Left renal pelvis (tissue), 4 donors: ENCODE results near the gene IPO8. TPM values are rescaled to one million over a fixed set of nuclear protein-coding genes. Genes with fewer than 3 reads are reported as not detected.
A peak's percentile ranks its signal among the peaks of the same experiment; 100 is the strongest.

Source experiments
- DNase-seq, 4 donors: peaks; one replicate each; pipeline ENCODE4 v3.0.0-alpha.2; 2013; ENCODE audit warnings: low read depth in 4 of 4, low spot score in 3 of 4
- polyA plus RNA-seq, 4 donors: library from polyadenylated mRNA; unstranded; fragments of 120-200 nt; gene quantifications; one replicate each; pipeline ENCODE4 v1.2.1, GENCODE V29; 2013; ENCODE audit not compliant: insufficient read length in 4 of 4

The IPO8 gene
- 10 to 100 TPM; 36.4 to 62.7 (median 57.7) TPM for polyA plus RNA-seq

GRCh38 chr12:30695199-30696102 is at the start of gene IPO8:
Gene IPO8 (minus strand): TSS chr12:30695869. CDS start chr12:30695647, 222 bp downstream.
- peak; percentile 81 to 92 (median 86) for DNase-seq

DNA sequence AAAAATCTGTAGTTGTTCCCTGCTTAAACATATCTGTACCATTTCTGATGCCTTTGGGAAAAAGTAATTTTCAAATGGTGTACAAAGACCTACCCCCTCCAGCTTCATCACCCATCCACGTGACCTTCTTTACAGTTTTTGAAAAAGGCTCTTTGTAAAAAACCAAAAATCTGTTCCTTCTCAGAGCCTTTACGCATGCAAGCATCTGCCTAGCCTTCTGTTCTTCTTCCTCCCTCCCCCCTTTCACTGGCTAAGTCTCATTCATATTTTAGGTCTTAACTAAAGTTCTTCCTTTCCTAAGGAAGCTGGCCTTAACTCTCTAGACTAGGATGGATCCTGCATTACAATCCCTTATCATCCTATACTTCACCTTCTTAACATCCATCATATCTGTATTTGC is 48.7 kb upstream of the IPO8 start:
- no peak for DNase-seq

- DNase-seq = no peak
These were observed 44.6 kb upstream of the IPO8 start for GRCh38 chr12:30740274-30740673.

- DNase-seq = no peak
These were observed 43.4 kb upstream of the IPO8 start for GRCh38 chr12:30739020-30739419.

DNA sequence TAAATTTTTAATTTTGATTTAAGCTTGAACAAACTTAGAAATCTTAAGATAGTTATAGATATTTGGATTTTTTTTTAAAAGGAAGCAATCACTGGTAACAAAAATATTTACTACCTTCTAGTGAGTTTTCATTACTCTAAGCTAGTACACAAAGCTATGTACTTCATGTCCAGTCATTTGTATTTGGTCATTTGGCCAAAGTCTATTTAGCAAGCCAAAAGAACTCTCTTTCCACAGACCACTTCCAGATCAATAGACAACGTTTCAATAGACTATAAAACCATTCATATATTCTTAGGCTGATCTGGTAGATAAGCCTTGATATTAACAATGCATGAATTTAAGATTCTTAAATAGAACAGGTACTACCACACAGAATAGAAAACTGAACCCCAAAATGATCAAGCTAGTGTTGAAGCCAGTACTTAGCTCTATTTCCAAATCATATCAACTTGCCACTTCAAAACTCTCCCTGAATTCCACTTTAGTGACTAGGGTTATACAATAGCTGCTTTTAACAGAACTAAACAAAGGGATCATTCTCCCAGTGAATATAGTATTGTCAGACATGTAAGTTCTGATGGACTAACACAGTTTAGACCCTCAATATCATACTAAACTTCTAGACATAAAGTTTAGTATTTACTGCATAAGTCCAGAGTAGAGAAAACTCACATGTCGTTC is 37.4 kb upstream of the IPO8 start:
- DNase-seq = no peak

DNA sequence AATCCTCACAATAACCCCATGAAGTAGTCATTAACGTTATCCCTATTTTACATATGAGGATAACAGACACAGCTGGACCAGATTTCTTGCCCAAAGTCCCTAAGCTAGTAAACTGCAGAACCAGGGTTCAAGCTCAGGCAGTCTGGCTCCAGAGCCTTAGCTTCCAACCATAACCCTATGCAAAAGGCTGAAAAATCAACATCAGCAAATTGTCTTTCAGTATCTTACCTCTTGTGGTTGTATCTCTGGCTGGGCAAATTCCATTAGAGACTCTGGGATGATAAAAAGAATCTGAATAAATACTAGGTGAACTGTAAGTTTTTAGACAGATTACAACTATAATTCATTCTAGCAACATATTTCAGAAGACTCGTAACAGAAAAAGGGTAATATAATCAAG is 34.3 kb upstream of the IPO8 start:
- no peak for DNase-seq

DNA sequence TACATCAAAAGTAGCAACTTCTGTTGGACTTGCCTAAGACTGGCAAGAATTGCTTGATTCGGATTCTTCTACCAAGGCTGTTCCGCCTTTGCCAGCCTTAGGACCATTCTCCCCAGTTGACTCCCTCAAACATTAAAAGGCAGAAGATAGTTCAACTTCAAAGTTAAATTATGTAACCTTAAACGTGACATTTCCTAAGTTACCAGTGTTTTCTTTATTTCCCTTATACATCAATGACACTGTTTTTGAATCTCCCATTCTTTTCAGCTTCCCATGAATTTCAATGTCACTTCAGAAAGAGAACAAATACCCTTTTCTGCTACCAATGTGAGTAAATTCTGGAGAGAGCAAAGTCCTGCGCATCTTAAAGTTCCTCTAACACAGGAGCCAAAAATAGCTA is 33.9 kb upstream of the IPO8 start:
- no peak for DNase-seq

DNA sequence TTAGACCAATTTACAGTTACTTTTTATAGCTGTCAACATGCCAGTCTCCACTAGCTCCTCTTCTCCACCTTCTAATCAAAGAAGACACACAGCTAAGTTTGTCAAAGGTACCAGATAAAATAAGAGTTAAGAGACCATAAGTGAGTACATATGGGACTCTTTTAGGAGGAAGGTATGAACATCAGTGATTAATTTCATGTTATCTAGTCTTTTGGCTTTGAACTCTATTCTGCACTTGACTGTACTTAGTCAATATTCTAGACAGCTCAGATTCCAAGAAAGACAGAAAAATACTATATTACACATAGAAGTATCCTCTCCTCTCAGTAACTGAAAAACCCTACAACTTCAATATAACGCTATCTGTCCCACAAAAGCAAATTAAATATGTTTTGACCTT is 31.0 kb upstream of the IPO8 start:
- no peak for DNase-seq

DNA sequence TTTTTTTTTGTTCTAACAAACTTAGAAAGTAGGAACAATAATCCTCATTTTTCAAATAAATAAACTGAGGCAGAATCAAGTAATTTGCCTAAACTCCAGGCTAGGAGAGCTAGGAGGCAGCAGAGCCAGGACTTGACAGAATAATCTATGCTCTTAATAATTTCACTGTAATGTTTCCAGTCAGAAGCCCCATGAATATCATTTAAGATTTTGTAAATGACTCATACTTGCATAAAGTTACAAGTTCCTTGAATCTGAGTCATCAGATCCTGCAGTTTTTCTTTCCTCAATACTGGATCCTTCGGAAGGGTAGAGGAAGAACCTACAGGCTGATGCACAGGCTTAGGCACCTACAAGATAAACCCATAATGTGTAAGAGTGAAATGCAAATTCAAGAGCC is 30.1 kb upstream of the IPO8 start:
- DNase-seq = no peak

DNA sequence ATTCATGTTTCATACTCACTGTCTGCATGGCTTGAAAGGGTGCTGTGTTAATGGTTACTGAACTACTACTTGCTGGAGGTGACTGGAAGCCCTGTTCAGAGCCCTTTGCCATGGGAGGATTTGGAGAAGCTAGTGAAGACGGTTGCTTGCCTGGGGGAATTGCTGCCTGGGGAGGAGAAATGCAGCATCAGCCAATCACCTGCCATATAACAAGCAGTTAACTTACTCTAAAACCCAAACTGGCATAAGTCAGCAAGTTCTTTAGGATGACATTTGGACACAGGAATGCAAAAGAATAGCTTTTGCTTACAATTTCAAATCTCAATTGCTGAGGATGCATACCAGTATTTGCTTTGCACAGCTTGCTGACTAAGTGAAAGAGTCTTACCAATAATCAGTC is 23.4 kb upstream of the IPO8 start:
- peak in 1 of 4 donors; percentile 5 for DNase-seq

DNA sequence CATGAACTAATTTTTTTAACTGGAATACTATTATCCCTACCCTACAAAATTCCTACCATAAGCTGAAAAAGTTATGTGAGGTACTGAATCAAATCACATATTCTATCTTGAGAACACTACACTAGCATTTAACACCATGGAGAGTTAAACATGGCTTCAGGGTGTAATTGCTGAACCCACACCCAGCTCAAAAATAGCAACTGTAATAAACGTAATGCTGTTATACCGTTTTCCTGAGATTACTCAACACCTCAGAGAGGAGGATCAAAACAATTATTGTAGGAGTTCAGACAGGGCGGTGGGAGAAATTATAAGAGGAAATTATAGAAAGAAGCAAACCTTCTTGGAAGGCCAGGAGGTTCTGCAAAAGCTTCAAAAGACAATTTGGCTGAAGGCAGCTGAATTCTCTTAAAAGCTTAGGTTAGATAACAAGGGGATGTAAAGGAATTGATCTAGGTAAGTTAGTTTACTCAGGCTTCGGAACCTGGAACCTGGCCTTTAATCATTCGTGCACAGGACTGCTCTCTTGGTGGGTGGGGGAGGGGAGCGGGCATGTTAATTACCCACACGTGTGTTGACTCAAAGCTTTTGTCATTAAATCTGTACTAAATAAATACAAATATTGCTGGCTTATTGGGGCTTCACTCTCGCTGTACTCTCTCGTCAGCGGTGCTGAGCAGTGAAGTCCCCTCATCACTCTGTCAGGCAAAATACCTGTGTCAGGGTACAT is 12.1 kb upstream of the IPO8 start:
- no peak for DNase-seq

DNA sequence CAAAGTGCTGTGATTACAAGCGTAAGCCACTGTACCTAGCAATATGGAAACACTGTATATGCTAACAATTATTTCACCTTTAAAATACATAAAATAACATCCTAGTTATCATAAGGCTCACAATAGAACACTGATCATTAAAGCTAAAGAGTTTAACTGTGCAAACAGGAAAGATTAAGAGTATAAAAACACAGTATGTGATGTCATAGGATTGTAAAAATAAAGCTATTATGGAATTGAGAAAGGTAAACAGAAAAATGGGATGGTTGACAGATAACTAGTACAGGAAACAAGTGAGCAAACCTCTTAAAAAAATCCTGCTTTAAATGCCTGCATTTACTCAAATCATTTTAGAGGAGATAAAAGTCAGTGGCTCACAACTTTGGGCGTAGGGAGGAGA is 10.8 kb upstream of the IPO8 start:
- no peak for DNase-seq

DNA sequence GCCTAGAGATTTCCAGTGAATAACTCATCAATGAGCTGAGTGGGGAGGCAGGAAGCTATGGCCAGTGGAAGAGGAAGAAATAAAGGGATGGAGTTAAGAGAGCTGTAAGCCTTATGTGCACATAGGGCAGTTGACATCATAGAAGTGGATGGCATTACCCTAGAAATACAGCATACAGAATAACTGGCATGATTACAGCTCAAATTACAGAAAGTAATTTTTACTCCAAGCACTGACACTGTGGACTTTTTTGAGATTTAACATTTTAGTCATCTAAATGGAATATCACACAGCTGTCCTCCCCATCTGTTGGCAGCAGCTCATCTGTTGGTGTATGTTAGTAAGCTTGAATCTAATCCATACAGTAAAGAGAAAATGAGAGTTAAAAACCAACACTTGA is 5.4 kb upstream of the IPO8 start:
- DNase-seq = no peak

DNA sequence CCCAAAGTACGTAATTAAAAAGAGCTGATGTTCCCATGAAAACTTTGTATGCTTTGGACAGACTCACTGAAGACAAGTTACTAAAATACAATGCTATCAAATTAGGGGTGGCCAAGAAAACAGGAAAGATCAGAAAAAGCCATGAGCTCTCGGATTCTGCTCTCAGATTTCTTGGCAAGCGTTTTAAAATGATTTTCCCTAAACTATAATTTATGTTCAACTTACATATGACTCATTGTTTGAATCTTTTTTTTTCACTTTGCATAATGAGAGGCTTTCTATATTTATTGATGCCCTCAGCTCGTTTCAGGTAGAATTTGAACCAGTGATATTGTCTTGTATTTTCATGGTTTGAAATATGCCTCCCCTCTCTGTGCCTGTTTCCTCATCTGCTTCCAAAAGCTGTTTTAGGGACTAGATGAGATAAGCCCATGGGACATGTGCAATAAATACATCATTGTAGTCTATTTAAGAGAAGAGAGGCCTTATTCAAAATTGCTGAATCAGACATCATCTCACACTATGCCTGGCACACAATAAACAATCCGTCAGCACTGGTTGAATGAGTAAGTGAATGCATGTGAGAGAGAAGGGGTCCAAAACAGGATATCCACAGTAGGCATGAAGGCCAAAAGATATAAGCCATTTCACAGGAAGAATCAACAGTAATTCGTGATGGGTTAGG is 4.7 kb upstream of the IPO8 start:
- no peak for DNase-seq

DNA sequence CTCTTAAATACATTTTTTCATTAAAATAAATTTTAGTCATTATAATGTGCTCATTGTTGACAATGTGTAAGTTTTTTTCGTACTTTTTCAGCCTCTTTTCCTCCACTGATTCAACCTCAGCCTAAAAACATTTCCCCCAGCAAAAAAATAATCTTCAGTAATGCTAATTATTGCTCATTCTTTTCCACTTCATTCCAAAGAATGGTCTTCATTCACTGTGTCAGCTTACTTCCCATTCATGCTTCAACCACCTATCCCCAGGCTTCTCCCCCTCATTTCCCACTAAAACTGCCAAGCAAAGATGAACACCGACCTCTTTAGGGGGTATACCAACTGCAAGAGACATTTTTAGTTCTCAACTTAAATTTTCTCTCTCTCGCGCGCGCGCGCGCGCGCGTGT is 2.7 kb upstream of the IPO8 start:
- no peak for DNase-seq

GRCh38 chr12:30696943-30697342 is 1.3 kb upstream of the IPO8 start:
- no peak for DNase-seq

DNA sequence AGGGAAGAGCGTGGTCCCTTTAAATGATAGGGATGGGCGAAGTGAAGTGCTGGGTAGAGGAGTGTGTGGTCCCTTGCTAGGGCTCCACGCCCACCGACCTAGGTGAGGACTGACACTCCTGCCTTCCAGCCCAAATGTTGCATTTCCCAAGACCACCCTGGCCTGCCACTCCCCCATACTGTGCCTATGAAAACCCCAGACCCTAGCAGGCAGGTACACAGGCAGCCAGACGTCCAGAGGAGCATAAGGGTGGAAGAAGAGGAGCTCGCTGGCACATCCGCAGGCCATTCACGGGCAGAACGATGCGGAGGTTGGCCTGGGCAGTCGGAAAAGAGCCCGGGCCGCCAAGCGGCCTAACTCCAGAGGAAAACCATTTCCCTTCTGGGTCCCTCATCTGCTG is 817 bp upstream of the IPO8 start:
- DNase-seq = no peak

GRCh38 chr12:30696103-30696408 is 387 bp upstream of the IPO8 start:
- DNase-seq = no peak

DNA sequence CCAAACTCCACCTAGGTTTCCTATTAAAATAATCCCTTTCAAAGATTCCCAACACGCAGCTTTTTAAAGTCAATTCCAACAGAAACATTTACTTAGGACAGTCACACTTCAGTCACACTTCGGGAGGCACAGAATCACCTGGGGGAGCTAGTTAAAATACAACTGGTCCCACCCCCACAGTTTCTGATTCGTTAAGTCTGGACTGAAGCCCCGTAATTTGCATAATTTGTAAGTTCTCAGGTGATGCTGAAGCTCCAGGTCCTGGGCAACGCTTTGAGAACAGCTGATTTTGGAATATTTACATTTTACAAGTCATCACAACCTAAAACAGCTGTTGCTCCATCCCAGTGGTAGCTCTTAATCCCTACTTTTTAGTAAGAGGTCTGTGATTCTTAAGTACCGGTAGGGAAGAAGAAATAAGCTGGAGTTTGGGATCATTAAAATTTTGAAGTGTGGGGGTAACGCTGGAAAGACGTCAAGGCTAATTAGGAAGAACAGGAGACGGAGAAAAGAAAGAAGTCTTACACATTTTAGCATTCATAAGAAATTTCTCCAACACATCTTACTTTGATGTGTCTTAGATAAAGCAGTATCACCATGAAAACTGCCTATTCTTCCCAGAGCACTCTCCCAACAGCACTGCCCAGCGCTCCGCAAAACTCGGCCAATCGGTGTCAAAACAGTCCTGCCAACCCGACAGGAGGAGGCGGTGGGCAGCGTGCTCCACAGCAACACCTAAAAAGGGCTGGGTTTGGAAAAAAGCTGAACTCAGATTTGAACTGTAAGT is 1.1 kb downstream of the IPO8 start:
- DNase-seq = peak in 2 of 4 donors; percentile 22 to 25

- DNase-seq = no peak
These were observed 3.2 kb downstream of the IPO8 start for GRCh38 chr12:30692470-30692869.
